GM21786 (cell line): Measurements from ENCODE around the gene VIM.

ENCODE experiments used
- ATAC-seq: cut with Tn5 transposase; IDR thresholded peaks from one replicate; pipeline ENCODE4 v1.9.1; 2021; ENCODE audit not compliant: unreplicated experiment

The VIM gene

DNA sequence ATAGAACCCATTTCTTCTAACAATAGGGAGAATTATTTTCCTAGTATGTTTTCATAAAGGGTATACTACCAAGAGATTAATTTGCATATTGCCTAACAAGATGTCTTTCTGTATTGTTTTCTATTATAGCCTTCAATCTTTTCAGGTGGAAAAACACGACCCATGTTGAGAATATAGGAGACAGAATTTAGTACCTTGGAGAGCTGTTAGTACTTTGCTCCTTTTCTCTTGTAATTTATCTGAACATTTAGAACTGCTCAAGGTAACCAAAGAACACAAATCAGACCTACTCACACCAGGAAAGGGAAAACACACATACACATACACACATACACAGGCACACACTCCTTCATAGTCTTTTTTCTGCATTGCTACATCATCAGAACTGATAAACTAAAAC is 18.7 kb upstream of the VIM start:
- no peak for ATAC-seq

DNA sequence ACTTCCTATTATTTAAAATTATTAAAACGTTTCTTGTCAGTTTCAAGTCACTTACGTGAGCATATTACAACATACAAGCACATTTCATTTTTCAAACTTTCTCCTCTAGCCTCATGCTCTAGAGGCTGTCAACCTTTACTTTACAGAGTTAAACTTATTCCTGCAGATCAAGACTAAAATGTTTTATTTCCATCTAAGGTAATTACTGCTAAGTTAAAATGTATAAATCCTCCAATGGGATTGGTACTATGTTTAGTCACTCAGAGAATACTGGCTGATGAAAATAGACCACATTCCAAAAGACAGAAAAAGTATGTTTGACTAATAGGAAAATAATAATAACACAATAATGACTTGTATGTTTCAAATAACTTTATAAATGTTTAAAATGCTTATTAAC is 18.2 kb upstream of the VIM start:
- ATAC-seq = no peak

- ATAC-seq = no peak
These were observed 17.7 kb upstream of the VIM start for GRCh38 chr10:17210361-17210760.

DNA sequence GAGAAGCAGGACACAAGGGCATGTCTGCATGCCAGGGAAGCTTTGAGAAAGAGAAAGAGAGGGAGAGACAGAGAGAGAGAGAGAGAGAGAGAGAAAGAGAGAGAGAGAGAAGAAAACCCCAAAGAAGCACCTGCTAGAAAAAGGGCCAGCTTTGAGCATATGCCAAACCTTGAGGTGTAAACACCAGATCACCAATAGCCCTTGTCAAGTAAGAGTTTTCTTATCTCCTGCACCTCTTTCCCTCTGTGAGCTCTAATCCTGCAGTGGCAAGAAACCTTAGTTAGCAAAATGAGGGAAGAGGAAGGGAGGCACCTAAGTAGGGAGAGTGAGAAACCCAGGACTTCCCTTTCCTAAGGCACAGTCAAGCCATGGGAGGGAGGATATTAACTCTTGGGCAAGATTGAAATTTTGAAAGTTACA is 15.2 kb upstream of the VIM start:
- no peak for ATAC-seq

DNA sequence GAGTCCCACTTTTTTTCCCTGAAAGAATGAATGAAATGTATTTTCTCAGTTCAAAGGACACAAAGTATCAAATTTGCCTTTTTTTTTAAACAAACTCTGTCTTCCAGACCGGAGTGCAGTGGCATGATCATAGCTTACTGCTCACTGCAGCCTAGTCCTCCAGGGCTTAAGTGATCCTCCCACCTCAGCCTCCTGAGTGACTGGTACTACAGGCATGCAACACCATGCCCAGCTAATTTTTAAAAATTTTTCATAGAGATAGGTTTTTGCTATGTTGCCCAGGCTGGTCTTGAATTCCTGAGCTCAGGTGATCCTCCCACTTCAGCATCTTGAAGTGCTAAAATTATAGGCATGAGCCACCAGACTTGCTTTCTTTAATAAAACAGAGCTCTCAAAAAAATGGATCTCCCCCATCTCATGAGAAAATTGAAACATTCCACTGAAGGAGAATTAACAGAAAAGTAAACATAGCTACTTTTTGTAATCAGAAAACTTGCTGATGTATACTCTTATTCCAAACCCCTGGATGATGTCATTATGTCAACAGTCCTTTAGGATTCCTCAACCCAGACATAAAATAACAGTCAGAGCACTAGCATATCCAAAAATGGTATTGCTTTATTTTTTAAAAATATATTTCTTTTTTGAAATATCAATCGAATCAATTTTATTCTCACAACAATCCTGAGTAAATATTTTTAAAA is 14.2 kb upstream of the VIM start:
- ATAC-seq = no peak

DNA sequence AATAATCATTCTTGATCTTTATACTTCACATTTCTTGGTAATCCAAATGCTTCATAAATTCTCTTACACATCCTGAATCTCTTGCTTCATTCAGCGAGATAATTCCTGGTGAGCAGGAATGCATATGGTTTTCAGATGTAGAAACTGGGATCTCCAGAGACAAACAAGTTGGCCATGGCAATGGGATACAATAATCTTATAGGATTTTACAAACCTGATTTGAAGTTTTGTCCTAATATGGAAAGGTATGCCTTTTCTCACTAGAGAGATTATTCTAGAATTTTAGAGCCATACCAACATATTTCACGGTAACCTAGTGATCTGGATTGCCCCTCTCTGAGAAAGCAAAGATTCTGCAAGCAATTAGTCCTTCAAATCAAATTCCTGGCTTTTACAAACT is 13.5 kb upstream of the VIM start:
- ATAC-seq = no peak

DNA sequence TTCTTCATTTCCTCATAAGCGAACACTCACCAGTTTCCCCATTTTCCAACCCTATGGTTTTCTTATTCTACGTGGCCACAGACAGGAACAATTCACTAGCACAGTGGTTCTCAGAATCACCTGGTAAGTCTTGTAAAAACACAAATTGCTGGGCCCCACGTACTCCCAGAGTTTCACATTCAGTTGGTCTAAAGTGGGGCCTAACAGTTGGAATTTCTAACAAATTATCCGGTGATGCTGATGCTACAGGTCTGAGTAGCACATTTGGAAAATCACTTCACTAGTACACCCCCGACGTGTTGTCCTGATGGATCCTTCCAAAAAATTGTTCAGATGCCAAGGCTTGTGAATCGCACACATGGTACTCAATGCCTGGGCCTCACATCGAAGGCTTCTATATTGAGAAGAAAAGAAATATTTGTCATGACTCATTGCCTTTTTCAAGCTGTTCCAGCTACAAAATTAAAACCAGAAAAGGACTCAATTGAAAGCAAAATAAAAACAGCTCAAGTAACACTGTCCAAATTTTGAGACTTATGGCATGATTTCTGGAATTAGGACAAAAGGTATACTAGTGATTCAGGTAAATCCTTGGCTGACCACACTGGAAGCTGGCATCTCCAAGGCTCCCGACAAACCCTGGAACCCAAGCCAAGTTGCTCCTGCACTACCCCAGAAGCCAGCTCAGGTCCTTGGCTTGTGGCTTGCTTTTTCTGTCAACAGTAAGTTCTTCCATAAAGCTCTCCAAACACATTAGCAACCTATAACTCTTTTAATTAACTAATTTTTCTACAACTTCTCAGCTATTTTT is 12.9 kb upstream of the VIM start:
- ATAC-seq = no peak

DNA sequence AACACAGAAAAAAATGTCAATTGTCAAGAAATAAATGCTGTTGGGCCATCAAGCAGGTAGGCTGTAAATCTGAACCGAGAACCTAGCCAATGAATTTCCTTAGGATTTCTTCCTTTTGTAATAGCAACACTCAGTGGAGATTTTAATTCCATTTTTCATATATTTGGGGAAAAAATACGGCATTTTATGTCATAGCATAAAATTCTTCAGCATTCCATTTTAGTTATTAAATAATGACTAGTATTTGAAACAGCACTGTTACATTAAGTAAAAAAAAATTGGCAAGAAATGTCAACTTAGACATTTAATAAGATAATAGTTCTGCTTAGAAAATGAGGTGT is 12.3 kb upstream of the VIM start:
- no peak for ATAC-seq

DNA sequence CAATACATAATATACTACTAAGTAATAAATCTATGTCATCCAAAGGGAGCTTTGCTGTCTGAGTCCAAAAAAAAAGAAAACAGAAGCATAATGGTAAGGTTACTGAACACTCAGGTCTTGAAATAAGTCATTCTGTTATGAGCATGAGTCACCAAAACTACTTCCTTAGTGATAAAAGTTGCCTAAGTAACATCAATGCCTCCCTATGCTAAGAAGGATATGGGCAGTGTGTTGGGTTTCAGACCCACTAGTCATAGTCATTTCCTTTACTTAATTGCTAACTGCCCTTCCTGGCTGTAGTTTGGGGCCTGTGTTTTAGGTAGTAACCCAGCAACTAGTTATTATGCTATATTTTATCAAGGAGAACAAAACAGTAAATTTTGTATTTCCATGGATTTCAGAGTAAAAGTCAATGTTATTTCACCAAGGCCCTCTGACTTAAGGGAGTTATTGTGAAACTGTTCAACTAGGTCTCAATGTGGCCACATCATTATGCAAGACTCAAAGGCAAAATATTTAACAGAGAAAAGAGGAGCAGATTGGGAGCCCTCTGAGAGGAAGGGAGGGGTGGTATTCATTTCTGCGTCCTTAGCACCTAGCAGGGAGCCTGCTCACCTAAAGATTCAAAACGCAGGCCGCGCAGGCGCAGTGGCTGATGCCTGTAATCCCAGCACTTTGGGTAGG is 11.7 kb upstream of the VIM start:
- ATAC-seq = peak; percentile 100

DNA sequence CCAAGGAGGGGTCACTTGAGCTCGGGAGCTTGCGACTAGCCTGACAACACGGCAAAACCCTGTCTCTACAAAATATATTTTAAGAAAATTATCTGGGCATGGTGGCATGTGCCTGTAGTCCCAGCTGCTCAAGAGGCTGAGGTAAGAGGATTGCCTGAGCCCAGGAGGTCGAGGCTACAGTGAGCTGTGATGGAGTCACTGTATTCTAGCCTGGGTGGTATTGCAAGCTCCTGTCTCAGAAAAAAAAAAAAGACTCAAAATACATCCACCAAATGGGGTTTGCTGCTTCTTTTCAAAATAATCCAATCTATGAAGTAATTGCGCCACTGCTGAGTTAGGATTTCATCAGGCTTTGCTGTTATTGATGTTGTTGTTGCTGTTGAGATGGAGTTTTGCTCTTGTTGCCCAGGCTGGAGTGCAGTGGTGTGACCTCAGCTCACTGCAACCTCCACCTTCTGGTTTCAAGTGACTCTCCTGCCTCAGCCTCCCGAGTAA is 11.1 kb upstream of the VIM start:
- ATAC-seq = no peak

DNA sequence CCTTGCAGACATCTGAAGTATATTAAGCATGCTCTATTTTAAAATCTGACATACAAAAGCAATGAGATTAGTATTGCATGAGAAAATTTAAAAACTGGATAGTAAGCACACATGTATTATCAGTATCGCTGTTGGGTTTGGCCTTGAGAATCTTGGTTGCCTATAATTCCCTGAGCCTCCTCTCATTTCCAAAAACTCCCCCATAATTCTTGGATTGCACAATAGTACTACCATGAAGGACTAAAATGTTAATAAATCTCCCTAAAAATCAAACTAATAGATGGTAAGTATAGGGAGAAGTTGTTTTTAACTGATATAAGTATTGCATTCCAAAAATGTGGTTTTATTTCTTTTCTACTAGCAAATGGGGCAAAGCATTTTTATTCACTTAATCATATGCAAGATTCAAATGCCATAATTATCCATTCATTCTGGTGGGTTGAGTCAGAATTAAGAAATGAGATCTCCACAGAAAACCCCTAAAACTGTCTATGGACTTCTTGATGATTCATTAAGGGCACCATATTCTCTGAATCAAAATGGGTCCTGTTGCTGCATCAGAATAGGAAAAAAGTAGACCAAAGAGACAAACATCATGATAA is 10.3 kb upstream of the VIM start:
- ATAC-seq = no peak

- ATAC-seq = no peak
These were observed 9.0 kb upstream of the VIM start for GRCh38 chr10:17219024-17219423.

GRCh38 chr10:17220652-17221100 is 7.4 kb upstream of the VIM start:
- ATAC-seq = no peak

DNA sequence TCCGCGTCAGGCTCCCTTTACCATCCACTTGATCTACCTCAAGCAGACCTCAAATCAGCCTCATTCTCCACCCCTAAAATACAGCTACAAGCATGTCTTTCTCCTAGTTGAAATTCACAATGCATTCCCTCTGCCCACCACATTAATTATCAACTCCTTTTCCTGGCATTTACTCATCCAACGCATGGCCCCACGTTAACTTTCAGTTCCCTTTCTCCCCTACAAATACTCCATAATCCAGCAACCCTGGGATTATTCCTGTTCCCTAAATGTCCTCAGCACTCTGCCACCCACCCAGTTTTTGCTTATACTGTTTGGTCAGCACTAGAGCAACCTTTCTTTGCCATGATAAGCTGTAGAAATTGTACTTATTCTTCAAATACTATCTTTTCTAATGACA is 5.7 kb upstream of the VIM start:
- no peak for ATAC-seq

GRCh38 chr10:17225808-17226207 is 2.2 kb upstream of the VIM start:
- no peak for ATAC-seq

DNA sequence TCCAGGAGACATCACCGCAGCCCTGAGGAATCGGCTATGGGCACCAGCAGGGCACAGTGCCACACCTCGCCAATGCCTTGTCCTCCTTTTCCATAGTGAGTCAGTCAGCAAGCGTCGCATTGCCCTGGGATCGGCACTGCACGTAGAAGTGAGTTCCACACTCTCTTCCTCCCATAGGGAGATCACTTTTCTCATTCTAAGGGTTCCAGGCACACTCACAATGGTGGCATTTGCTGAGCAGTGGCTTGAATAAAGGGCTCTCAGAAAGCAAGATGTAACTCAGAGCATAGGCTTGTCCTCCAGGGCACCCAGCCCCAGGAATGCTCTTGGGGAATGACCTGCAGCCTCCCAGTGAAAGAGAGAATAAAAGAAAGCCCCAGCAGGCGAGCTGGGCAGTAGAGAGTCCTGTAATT is 1.1 kb upstream of the VIM start:
- ATAC-seq = no peak

DNA sequence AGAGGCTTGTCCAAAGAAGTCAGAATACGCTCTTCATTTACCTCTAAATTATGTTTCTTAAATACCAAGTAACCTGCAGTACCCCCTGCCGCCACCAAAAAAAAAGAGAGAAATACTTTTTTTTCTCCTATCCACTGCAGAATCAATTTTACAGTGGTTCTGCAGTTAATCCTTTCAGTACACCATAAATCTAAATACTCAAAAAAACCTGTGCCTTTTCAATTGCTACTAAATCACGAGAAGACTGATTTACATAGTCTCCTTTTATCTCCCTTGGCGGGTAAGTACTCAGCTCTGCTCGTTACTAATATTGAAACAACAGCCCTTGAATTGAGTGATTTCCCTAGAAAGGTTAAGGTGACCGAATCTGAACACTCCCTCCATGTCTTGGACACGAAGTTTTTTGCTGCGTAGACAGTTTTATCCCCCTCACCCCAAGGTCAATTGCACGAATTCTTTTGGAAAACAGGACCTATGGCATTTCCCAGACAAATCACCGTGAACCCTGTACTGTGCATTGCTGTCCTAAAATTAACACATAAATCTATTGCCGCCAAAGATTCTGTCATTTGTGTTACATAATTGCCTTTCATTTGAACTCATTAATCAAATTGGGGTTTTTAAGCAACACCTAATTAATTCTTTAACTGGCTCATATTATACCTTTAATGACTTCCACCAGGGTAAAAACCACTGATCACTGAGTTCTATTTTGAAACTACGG is 512 bp upstream of the VIM start:
- ATAC-seq = peak; percentile 26

DNA sequence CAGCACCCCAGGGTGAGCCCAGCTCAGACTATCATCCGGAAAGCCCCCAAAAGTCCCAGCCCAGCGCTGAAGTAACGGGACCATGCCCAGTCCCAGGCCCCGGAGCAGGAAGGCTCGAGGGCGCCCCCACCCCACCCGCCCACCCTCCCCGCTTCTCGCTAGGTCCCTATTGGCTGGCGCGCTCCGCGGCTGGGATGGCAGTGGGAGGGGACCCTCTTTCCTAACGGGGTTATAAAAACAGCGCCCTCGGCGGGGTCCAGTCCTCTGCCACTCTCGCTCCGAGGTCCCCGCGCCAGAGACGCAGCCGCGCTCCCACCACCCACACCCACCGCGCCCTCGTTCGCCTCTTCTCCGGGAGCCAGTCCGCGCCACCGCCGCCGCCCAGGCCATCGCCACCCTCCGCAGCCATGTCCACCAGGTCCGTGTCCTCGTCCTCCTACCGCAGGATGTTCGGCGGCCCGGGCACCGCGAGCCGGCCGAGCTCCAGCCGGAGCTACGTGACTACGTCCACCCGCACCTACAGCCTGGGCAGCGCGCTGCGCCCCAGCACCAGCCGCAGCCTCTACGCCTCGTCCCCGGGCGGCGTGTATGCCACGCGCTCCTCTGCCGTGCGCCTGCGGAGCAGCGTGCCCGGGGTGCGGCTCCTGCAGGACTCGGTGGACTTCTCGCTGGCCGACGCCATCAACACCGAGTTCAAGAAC is 1.1 kb downstream of the VIM start:
- peak; percentile 14 for ATAC-seq

- ATAC-seq = no peak
These were observed 1.6 kb downstream of the VIM start for GRCh38 chr10:17229717-17229966.

DNA sequence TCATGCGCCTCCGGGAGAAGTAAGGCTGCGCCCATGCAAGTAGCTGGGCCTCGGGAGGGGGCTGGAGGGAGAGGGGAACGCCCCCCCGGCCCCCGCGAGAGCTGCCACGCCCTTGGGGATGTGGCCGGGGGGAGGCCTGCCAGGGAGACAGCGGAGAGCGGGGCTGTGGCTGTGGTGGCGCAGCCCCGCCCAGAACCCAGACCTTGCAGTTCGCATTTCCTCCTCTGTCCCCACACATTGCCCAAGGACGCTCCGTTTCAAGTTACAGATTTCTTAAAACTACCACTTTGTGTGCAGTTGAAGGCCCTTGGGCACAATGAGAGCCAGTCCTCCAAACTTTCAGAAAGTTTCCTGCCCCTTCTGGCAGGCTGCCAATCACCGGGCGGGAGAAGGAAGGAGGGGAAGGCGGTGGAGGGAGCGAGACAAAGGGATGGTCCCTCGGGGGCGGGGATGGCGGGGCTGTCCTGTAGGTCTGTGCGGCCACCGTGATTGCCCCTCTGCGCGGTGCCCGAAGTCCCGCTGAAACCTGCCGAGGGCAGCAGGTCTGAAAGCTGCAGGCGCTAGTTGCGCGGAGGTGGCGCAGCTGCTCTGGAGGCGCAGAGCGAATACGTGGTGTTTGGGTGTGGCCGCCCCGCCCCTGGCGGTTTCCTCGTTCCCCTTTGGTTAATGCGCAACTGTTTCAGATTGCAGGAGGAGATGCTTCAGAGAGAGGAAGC is 2.1 kb downstream of the VIM start:
- ATAC-seq = peak; percentile 47
